A549 (cell line): ENCODE measurements around the gene EIF3L. TPM values are rescaled to one million over a fixed set of nuclear protein-coding genes. Genes with fewer than 3 reads are reported as not detected.

Experiments
- ATAC-seq, 2 experiments: fragments of 200-7000 bp in 1 of 2; fragments of >200 bp in 1 of 2; cut with Nextera tagmentation in 1 of 2; cut with Tn5 transposase in 1 of 2; 3 replicates each; pipeline versions ENCODE4 v1.8.0 to v1.9.1; 2018 to 2020; ENCODE audit warnings: mild to moderate bottlenecking in 1 of 2, moderate library complexity in 1 of 2
- CTCF ChIA-PET: fragments of 300-600 bp; sonication (Branson Sonifier 250); formaldehyde crosslinking; extraction: SDS; loops from one replicate; lab custom pipeline; 2021; ENCODE audit warnings: antibody characterized with exemption, inconsistent platforms; lab: Yijun Ruan, JAX
- POLR2A ChIA-PET: fragments of 350-600 bp; formaldehyde crosslinking; extraction: SDS; loops from one replicate; lab custom pipeline; 2021; ENCODE audit warnings: antibody characterized with exemption, inconsistent platforms; lab: Yijun Ruan, JAX
- DNase-seq, 2 experiments: peaks; one replicate each; pipeline versions ENCODE4 v3.0.0 to v3.0.0-alpha.2; 2011 to 2016; ENCODE audit warnings: low read depth in 1 of 2, low spot score in 1 of 2
- FAIRE-seq: peaks from 2 replicates; lab custom pipeline; 2011; peaks lifted over from hg19 to GRCh38; lab: Jason Lieb, UNC
- H3K27ac ChIP-seq, 2 experiments: fragments of >200 bp; sonication (Bioruptor Twin); formaldehyde crosslinking; 3 replicates each; pipeline ENCODE4 v1.5.1; 2016 to 2017
- H3K4me1 ChIP-seq: fragments of >200 bp; sonication (Bioruptor Twin); formaldehyde crosslinking; 3 replicates; pipeline ENCODE4 v1.6.1; 2016
- H3K4me2 ChIP-seq: fragments of >200 bp; sonication (Bioruptor Twin); formaldehyde crosslinking; 3 replicates; pipeline ENCODE4 v1.6.1; 2016
- H3K4me3 ChIP-seq: fragments of >200 bp; sonication (Bioruptor Twin); formaldehyde crosslinking; 3 replicates; pipeline ENCODE4 v1.5.1; 2016
- H3K9me3 ChIP-seq: fragments of >200 bp; sonication (Bioruptor Twin); formaldehyde crosslinking; 3 replicates; pipeline ENCODE4 v1.6.1; 2016
- BHLHE40 ChIP-seq: IDR thresholded peaks from 2 replicates; pipeline ENCODE4 v1.6.1; 2012; ENCODE audit warnings: low read depth, low read length, inconsistent platforms
- EHF ChIP-seq: fragments of 250-450 bp; sonication (Bioruptor Pico); IDR thresholded peaks from 2 replicates; pipeline ENCODE4 v1.5.0; 2020; ENCODE audit warnings: mild to moderate bottlenecking
- EP300 ChIP-seq, 2 experiments: fragments of >200 bp; sonication (Bioruptor Twin); formaldehyde crosslinking; IDR thresholded peaks; 2 replicates in 1 of 2; 3 replicates in 1 of 2; pipeline ENCODE4 v1.6.1; 2016 to 2017
- ESRRA ChIP-seq: fragments of 150-350 bp; IDR thresholded peaks from 2 replicates; pipeline ENCODE4 v1.6.1; 2014; ENCODE audit warnings: mild to moderate bottlenecking, low read length, borderline replicate concordance
- FOXS1 ChIP-seq: fragments of 250-450 bp; sonication (Bioruptor Pico); IDR thresholded peaks from 2 replicates; pipeline ENCODE4 v1.5.0; 2020; ENCODE audit warnings: mild to moderate bottlenecking, moderate library complexity
- HEYL ChIP-seq: fragments of 250-450 bp; sonication (Bioruptor Pico); IDR thresholded peaks from 2 replicates; pipeline ENCODE4 v1.8.0; 2021; ENCODE audit warnings: mild to moderate bottlenecking, moderate library complexity
- KDM1A ChIP-seq: fragments of 200-600 bp; sonication (generic); IDR thresholded peaks from 2 replicates; pipeline ENCODE4 v1.6.1; 2016; ENCODE audit warnings: low read depth, mild to moderate bottlenecking
- KDM5A ChIP-seq: fragments of 200-600 bp; sonication (generic); IDR thresholded peaks from 2 replicates; pipeline ENCODE4 v1.6.1; 2016; ENCODE audit warnings: antibody characterized with exemption, mild to moderate bottlenecking
- MAX ChIP-seq: IDR thresholded peaks from 2 replicates; pipeline ENCODE4 v1.6.1; 2012
- NFE2L2 ChIP-seq: fragments of 150-350 bp; conservative IDR thresholded peaks from 2 replicates; pipeline ENCODE4 v1.6.1; 2014; ENCODE audit warnings: low read length
- PBX3 ChIP-seq: IDR thresholded peaks from 2 replicates; pipeline ENCODE4 v1.6.1; 2012
- RAD21 ChIP-seq, 2 experiments: fragments of >200 bp in 1 of 2; sonication (Bioruptor Twin) in 1 of 2; formaldehyde crosslinking in 1 of 2; IDR thresholded peaks in 1 of 2; conservative IDR thresholded peaks in 1 of 2; 2 replicates in 1 of 2; 3 replicates in 1 of 2; pipeline ENCODE4 v1.6.1; 2012 to 2018; ENCODE audit warnings: inconsistent platforms in 1 of 2
- RCOR1 ChIP-seq: fragments of 150-350 bp; IDR thresholded peaks from 2 replicates; pipeline ENCODE4 v1.6.1; 2014; ENCODE audit warnings: antibody characterized with exemption, low read length, low read depth
- SMC3 ChIP-seq: fragments of >200 bp; sonication (Bioruptor Twin); formaldehyde crosslinking; IDR thresholded peaks from 3 replicates; pipeline ENCODE4 v1.6.1; 2018; ENCODE audit warnings: inconsistent platforms
- ZC3H11A ChIP-seq: fragments of 450-650 bp; IDR thresholded peaks from 2 replicates; pipeline ENCODE4 v1.6.1; 2014; ENCODE audit warnings: antibody characterized with exemption, mild to moderate bottlenecking
- ZFP36 ChIP-seq: fragments of 450-650 bp; IDR thresholded peaks from 2 replicates; pipeline ENCODE4 v1.6.1; 2014; ENCODE audit warnings: borderline replicate concordance; ENCODE audit not compliant: partially characterized antibody
- ZSCAN20 ChIP-seq: fragments of 250-450 bp; sonication (Bioruptor Pico); IDR thresholded peaks from 2 replicates; pipeline ENCODE4 v1.8.0; 2022; ENCODE audit warnings: mild to moderate bottlenecking, moderate library complexity
- WGBS: methylation state at CpG from one replicate; pipeline ENCODE4 v1.1.6; 2017; ENCODE audit errors: missing lambda C conversion rate; 5-methylcytosine and 5-hydroxymethylcytosine counted together
- polyA plus RNA-seq, 4 experiments: library from polyadenylated mRNA; depleted of rRNA in 3 of 4; stranded (reverse); fragments of >200 nt; fragmentation: RNase III in 1 of 4; extraction: RNeasy Plus Mini Kit Qiagen cat#74134 plus additional on column Dnase treatment in 1 of 4; gene quantifications; 2 replicates in 3 of 4; 3 replicates in 1 of 4; pipeline ENCODE4 v1.2.3, GENCODE V29; 2011 to 2017
- TF ChIP-seq, protein P1 (sequence below): IDR thresholded peaks from 2 replicates; pipeline ENCODE4 v1.6.1; 2012; ENCODE audit warnings: low read depth, borderline replicate concordance
- TF ChIP-seq, protein P2 (sequence below): fragments of 250-450 bp; sonication (Bioruptor Pico); IDR thresholded peaks from 2 replicates; pipeline ENCODE4 v1.5.0; 2021; ENCODE audit warnings: mild to moderate bottlenecking, moderate library complexity, borderline replicate concordance

Gene EIF3L
- polyA plus RNA-seq, 2 of the 4 experiments (the other 2 are of a cell fraction) = 218 to 423 TPM

- Histone ChIP-seq H3K27ac (no peak overlapping the region), H3K4me2 (no peak overlapping the region), H3K4me1 (no peaks in the 10 kb centered on the region), H3K9me3 (no peaks in the 10 kb centered on the region), H3K4me3 (no peak overlapping the region)
- 58% methylated on average over 3 of the region's 3 CpGs for WGBS
- CTCF ChIA-PET = interaction anchor here (0.9 to 2.2 kb wide), 4 partner anchors 9 to 108 kb away, joined by 3 to 8 read pairs (median 4); partner anchors contain the start of gene MICALL1
- POLR2A ChIA-PET = no interaction called here
- no peak for FAIRE-seq
- no peak for DNase-seq
- TF ChIP-seq MAX = no peak
- TF ChIP-seq ZC3H11A = no peak
- no peak for TF ChIP-seq KDM5A
- no peak for TF ChIP-seq KDM1A
- no peak for TF ChIP-seq FOXS1 (CRISPR knock-in tag)
- TF ChIP-seq EHF (CRISPR knock-in tag) = no peak
- TF ChIP-seq, protein P1, sequence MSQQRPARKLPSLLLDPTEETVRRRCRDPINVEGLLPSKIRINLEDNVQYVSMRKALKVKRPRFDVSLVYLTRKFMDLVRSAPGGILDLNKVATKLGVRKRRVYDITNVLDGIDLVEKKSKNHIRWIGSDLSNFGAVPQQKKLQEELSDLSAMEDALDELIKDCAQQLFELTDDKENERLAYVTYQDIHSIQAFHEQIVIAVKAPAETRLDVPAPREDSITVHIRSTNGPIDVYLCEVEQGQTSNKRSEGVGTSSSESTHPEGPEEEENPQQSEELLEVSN = no peak
- TF ChIP-seq NFE2L2 = no peak
- no peak for TF ChIP-seq SMC3
- TF ChIP-seq ZSCAN20 (CRISPR knock-in tag) = no peak
- no peak for TF ChIP-seq RCOR1
- TF ChIP-seq RAD21 (conservative IDR thresholded peaks at IDR 0.05 in 1 of 2, IDR thresholded peaks at IDR 0.05 in 1 of 2) = no peak
- ATAC-seq = no peak
These were observed 76.1 kb downstream of the EIF3L start for GRCh38 chr22:37925330-37925729.

- TF ChIP-seq, protein P2, sequence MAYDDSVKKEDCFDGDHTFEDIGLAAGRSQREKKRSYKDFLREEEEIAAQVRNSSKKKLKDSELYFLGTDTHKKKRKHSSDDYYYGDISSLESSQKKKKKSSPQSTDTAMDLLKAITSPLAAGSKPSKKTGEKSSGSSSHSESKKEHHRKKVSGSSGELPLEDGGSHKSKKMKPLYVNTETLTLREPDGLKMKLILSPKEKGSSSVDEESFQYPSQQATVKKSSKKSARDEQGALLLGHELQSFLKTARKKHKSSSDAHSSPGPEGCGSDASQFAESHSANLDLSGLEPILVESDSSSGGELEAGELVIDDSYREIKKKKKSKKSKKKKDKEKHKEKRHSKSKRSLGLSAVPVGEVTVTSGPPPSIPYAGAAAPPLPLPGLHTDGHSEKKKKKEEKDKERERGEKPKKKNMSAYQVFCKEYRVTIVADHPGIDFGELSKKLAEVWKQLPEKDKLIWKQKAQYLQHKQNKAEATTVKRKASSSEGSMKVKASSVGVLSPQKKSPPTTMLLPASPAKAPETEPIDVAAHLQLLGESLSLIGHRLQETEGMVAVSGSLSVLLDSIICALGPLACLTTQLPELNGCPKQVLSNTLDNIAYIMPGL (CRISPR knock-in tag) = no peak
- TF ChIP-seq EP300 (IDR thresholded peaks at IDR 0.05) = no peak
- TF ChIP-seq PBX3 = no peak
- TF ChIP-seq BHLHE40 = no peak
- TF ChIP-seq ESRRA = no peak
- TF ChIP-seq, all 56 proteins: peak for 0
- no peaks in the 10 kb centered on the region for H3K4me1 ChIP-seq
- H3K4me2 ChIP-seq = no peak overlapping the region
- DNase-seq (no peak), ATAC-seq (no peak), FAIRE-seq (no peak)
- no peak overlapping the region for H3K27ac ChIP-seq
- H3K4me3 ChIP-seq = no peak overlapping the region
- ChIA-PET CTCF (interaction anchor here (0.9 to 2.2 kb wide), 4 partner anchors 8 to 108 kb away, joined by 3 to 8 read pairs (median 4); partner anchors contain the start of gene MICALL1), POLR2A (no interaction called here)
- 94% methylated on average over 5 of the region's 15 CpGs for WGBS
- H3K9me3 ChIP-seq = no peaks in the 10 kb centered on the region
These were observed 76.5 kb downstream of the EIF3L start for GRCh38 chr22:37925767-37926166.

GRCh38 chr22:37926358-37926757, 77.1 kb downstream of the EIF3L start:
- no peaks in the 10 kb centered on the region for H3K9me3 ChIP-seq
- TF ChIP-seq ZFP36 = no peak
- no peak for TF ChIP-seq NFE2L2
- TF ChIP-seq, protein P1 = no peak
- TF ChIP-seq HEYL (CRISPR knock-in tag) = no peak
- no peak for TF ChIP-seq KDM1A
- POLR2A ChIA-PET = interaction anchor here (0.5 kb wide), 1 partner anchor 52 kb away, joined by 3 read pairs; no protein-coding TSS in a partner anchor
- CTCF ChIA-PET = interaction anchor here (1.1 to 2.2 kb wide), 3 partner anchors 8 to 109 kb away, joined by 4 to 8 read pairs (median 4); no protein-coding TSS in a partner anchor
- WGBS = 92% methylated on average over 5 of the region's 7 CpGs
- no peak overlapping the region for H3K4me2 ChIP-seq
- ATAC-seq (no peak), FAIRE-seq (no peak), DNase-seq (no peak)
- no peak overlapping the region for H3K4me3 ChIP-seq
- no peaks in the 10 kb centered on the region for H3K4me1 ChIP-seq
- no peak overlapping the region for H3K27ac ChIP-seq
